Muscle layer of colon (tissue), 2 donors: ENCODE data around the gene B3GAT1.

Experiments
- H3K27ac ChIP-seq: one replicate; pipeline ENCODE4 v1.7.0; 2013; ENCODE audit warnings: low read depth, mild to moderate bottlenecking, low read length, moderate library complexity
- H3K27me3 ChIP-seq, 2 donors: one replicate each; pipeline ENCODE4 v1.7.0; 2013; ENCODE audit warnings: low read length in 2 of 2, mild to moderate bottlenecking in 2 of 2; ENCODE audit not compliant: insufficient read depth in 2 of 2, control insufficient read depth in 1 of 2
- H3K36me3 ChIP-seq: one replicate; pipeline ENCODE4 v1.7.0; 2013; ENCODE audit warnings: mild to moderate bottlenecking, low read length; ENCODE audit not compliant: insufficient read depth
- H3K4me1 ChIP-seq: one replicate; pipeline ENCODE4 v1.7.0; 2013; ENCODE audit warnings: mild to moderate bottlenecking, low read length; ENCODE audit not compliant: insufficient read depth
- H3K4me3 ChIP-seq, 2 donors: one replicate each; pipeline ENCODE4 v1.7.0; 2013; ENCODE audit warnings: low read length in 2 of 2, low read depth in 1 of 2, mild to moderate bottlenecking in 1 of 2, moderate library complexity in 1 of 2
- H3K9ac ChIP-seq: one replicate; pipeline ENCODE4 v1.7.0; 2013; ENCODE audit warnings: low read length
- H3K9me3 ChIP-seq: one replicate; pipeline ENCODE4 v1.7.0; 2013; ENCODE audit warnings: mild to moderate bottlenecking, low read length
- donor health status: abdominal sarcoma.
- donor health status: Adenocarcinoma of cecum.

B3GAT1 gene

GRCh38 chr11:134385774-134386565 is 26.1 kb downstream of the B3GAT1 start:
- H3K4me3 ChIP-seq, result no peak overlapping the region
- peaks cover 0 to 19% of the 10 kb centered on the region in 2 donors for H3K27me3 ChIP-seq
- no peaks in the 10 kb centered on the region for H3K4me1 ChIP-seq
- no peak overlapping the region for H3K27ac ChIP-seq
- no peak overlapping the region for H3K9ac ChIP-seq
- no peaks in the 10 kb centered on the region for H3K36me3 ChIP-seq
- no peaks in the 10 kb centered on the region for H3K9me3 ChIP-seq

GRCh38 chr11:134385171-134385570 is 26.9 kb downstream of the B3GAT1 start:
- Histone ChIP-seq H3K4me1 (no peaks in the 10 kb centered on the region), H3K36me3 (no peaks in the 10 kb centered on the region), H3K27me3 (peaks cover 0 to 13% of the 10 kb centered on the region in 2 donors), H3K9ac (no peak overlapping the region), H3K9me3 (no peaks in the 10 kb centered on the region), H3K27ac (no peak overlapping the region), H3K4me3 (no peak overlapping the region)

- Histone ChIP-seq H3K36me3 (no peaks in the 10 kb centered on the region), H3K9me3 (no peaks in the 10 kb centered on the region), H3K9ac (no peak overlapping the region), H3K4me1 (no peaks in the 10 kb centered on the region), H3K27ac (no peak overlapping the region), H3K27me3 (peaks cover 0 to 13% of the 10 kb centered on the region in 2 donors), H3K4me3 (no peak overlapping the region)
These were observed 27.6 kb downstream of the B3GAT1 start for GRCh38 chr11:134384406-134384805.

GRCh38 chr11:134383576-134384221 is 28.3 kb downstream of the B3GAT1 start:
- H3K9me3 ChIP-seq, result no peaks in the 10 kb centered on the region
- no peak overlapping the region for H3K4me3 ChIP-seq
- no peak overlapping the region for H3K27ac ChIP-seq
- H3K9ac ChIP-seq, result no peak overlapping the region
- no peaks in the 10 kb centered on the region for H3K4me1 ChIP-seq
- peaks cover 0 to 13% of the 10 kb centered on the region in 2 donors for H3K27me3 ChIP-seq
- no peaks in the 10 kb centered on the region for H3K36me3 ChIP-seq

- Histone ChIP-seq H3K9me3 (no peaks in the 10 kb centered on the region), H3K27ac (no peak overlapping the region), H3K4me3 (no peak overlapping the region), H3K27me3 (peaks cover 0 to 13% of the 10 kb centered on the region in 2 donors), H3K4me1 (no peaks in the 10 kb centered on the region), H3K36me3 (no peaks in the 10 kb centered on the region), H3K9ac (no peak overlapping the region)
These were observed 29.2 kb downstream of the B3GAT1 start for GRCh38 chr11:134382830-134383229.

GRCh38 chr11:134382257-134382656 is 29.8 kb downstream of the B3GAT1 start:
- Histone ChIP-seq H3K27ac (no peak overlapping the region), H3K4me3 (no peak overlapping the region), H3K4me1 (no peaks in the 10 kb centered on the region), H3K36me3 (no peaks in the 10 kb centered on the region), H3K9me3 (no peaks in the 10 kb centered on the region), H3K27me3 (peaks cover 0 to 12% of the 10 kb centered on the region in 2 donors), H3K9ac (no peak overlapping the region)

- H3K36me3 ChIP-seq, result no peaks in the 10 kb centered on the region
- H3K4me3 ChIP-seq, result no peak overlapping the region
These were observed 31.3 kb downstream of the B3GAT1 start for GRCh38 chr11:134380785-134381184.

GRCh38 chr11:134380229-134380628 is 31.8 kb downstream of the B3GAT1 start:
- H3K4me1 ChIP-seq, result no peaks in the 10 kb centered on the region
- no peak overlapping the region for H3K9ac ChIP-seq
- H3K9me3 ChIP-seq, result no peaks in the 10 kb centered on the region
- no peak overlapping the region for H3K27ac ChIP-seq
- H3K4me3 ChIP-seq, result no peak overlapping the region
- H3K27me3 ChIP-seq, result peaks cover 0 to 2% of the 10 kb centered on the region in 2 donors
- no peaks in the 10 kb centered on the region for H3K36me3 ChIP-seq

More at GRCh38 chr11:134380785-134381184, 31.3 kb downstream of the B3GAT1 start:
- Histone ChIP-seq H3K27me3 (peaks cover 0 to 8% of the 10 kb centered on the region in 2 donors), H3K9ac (no peak overlapping the region), H3K27ac (no peak overlapping the region), H3K4me1 (no peaks in the 10 kb centered on the region), H3K9me3 (no peaks in the 10 kb centered on the region)

- no peak overlapping the region for H3K4me3 ChIP-seq
- H3K27ac ChIP-seq, result no peak overlapping the region
- no peaks in the 10 kb centered on the region for H3K36me3 ChIP-seq
- H3K9ac ChIP-seq, result no peak overlapping the region
- no peaks in the 10 kb centered on the region for H3K27me3 ChIP-seq
- H3K9me3 ChIP-seq, result no peaks in the 10 kb centered on the region
- H3K4me1 ChIP-seq, result no peaks in the 10 kb centered on the region
These were observed 32.8 kb downstream of the B3GAT1 start for GRCh38 chr11:134379241-134379640.

GRCh38 chr11:134377876-134378275 is 34.2 kb downstream of the B3GAT1 start:
- Histone ChIP-seq H3K36me3 (no peaks in the 10 kb centered on the region), H3K4me3 (no peak overlapping the region), H3K9me3 (no peaks in the 10 kb centered on the region), H3K27ac (no peak overlapping the region), H3K9ac (no peak overlapping the region), H3K27me3 (no peaks in the 10 kb centered on the region), H3K4me1 (no peaks in the 10 kb centered on the region)

GRCh38 chr11:134376150-134376921 is 35.7 kb downstream of the B3GAT1 start:
- Histone ChIP-seq H3K27me3 (no peaks in the 10 kb centered on the region), H3K36me3 (no peaks in the 10 kb centered on the region), H3K27ac (no peak overlapping the region), H3K4me1 (no peaks in the 10 kb centered on the region), H3K4me3 (no peak overlapping the region), H3K9me3 (no peaks in the 10 kb centered on the region), H3K9ac (no peak overlapping the region)
